ENCODE measurements around the gene CCDC6.

CCDC6 gene

GRCh38 chr10:59847326-59847725, 59.0 kb downstream of the CCDC6 start:
- Histone ChIP-seq H3K9me3 (ENCODE audit: low read length) (no peaks in the 10 kb centered on the region), H4K20me1 (ENCODE audit: insufficient read depth, low read length) (no peaks in the 10 kb centered on the region), H3K9ac (ENCODE audit: low read length) (no peak overlapping the region), H2AFZ (ENCODE audit: low read length) (no peak overlapping the region), H3K9me2 (ENCODE audit: low read depth, low read length) (no peaks in the 10 kb centered on the region), H3K27me3 (ENCODE audit: insufficient read depth, low read length) (no peaks in the 10 kb centered on the region), H3K4me1 (ENCODE audit: insufficient read depth, low read length, severe bottlenecking) (no peaks in the 10 kb centered on the region), H3K27ac (ENCODE audit: low read depth, low read length, poor library complexity, severe bottlenecking) (no peak overlapping the region), H3K36me3 (ENCODE audit: insufficient read depth, low read length) (peaks cover 72% of the 10 kb centered on the region; the same call in 1 of the 2 replicates), H3K79me2 (ENCODE audit: insufficient read depth, low read length) (no peaks in the 10 kb centered on the region), H3F3A (ENCODE audit: insufficient read depth, low read length) (0 out of 2 replicates have a peak, but pooled peaks cover 2% of the 10 kb centered on the region), H3K4me2 (ENCODE audit: low read length) (no peak overlapping the region), H3K4me3 (ENCODE audit: low read depth, low read length, poor library complexity, severe bottlenecking) (no peak overlapping the region)
- TF ChIP-seq CTCF (IDR thresholded peaks at IDR 0.05; ENCODE audit: low read length): no peak
- TF ChIP-seq EZH2 (IDR thresholded peaks at IDR 0.05; ENCODE audit: borderline replicate concordance, low read length): no peak

GRCh38 chr10:59844436-59844835, 61.9 kb downstream of the CCDC6 start:
- Histone ChIP-seq H2AFZ (ENCODE audit: low read length) (no peak overlapping the region), H3K4me2 (ENCODE audit: low read length) (no peak overlapping the region)
- TF ChIP-seq CTCF (IDR thresholded peaks at IDR 0.05; ENCODE audit: low read length): no peak
- TF ChIP-seq EZH2 (IDR thresholded peaks at IDR 0.05; ENCODE audit: borderline replicate concordance, low read length): no peak

GRCh38 chr10:59843748-59844147, 62.6 kb downstream of the CCDC6 start:
- Histone ChIP-seq H3F3A (ENCODE audit: insufficient read depth, low read length) (0 out of 2 replicates have a peak, but pooled peaks cover 2% of the 10 kb centered on the region), H3K4me3 (ENCODE audit: low read depth, low read length, poor library complexity, severe bottlenecking) (no peak overlapping the region), H3K4me1 (ENCODE audit: insufficient read depth, low read length, severe bottlenecking) (no peaks in the 10 kb centered on the region), H2AFZ (ENCODE audit: low read length) (no peak overlapping the region), H3K27me3 (ENCODE audit: insufficient read depth, low read length) (no peaks in the 10 kb centered on the region), H3K27ac (ENCODE audit: low read depth, low read length, poor library complexity, severe bottlenecking) (no peak overlapping the region), H3K36me3 (ENCODE audit: insufficient read depth, low read length) (peaks cover 44% of the 10 kb centered on the region; the same call in 1 of the 2 replicates), H3K9ac (ENCODE audit: low read length) (no peak overlapping the region), H3K79me2 (ENCODE audit: insufficient read depth, low read length) (no peaks in the 10 kb centered on the region), H3K9me3 (ENCODE audit: low read length) (no peaks in the 10 kb centered on the region), H3K4me2 (ENCODE audit: low read length) (no peak overlapping the region), H3K9me2 (ENCODE audit: low read depth, low read length) (no peaks in the 10 kb centered on the region), H4K20me1 (ENCODE audit: insufficient read depth, low read length) (no peaks in the 10 kb centered on the region)
- TF ChIP-seq CTCF (IDR thresholded peaks at IDR 0.05; ENCODE audit: low read length) (no peak), EZH2 (IDR thresholded peaks at IDR 0.05; ENCODE audit: borderline replicate concordance, low read length) (no peak)

More at GRCh38 chr10:59844436-59844835, 61.9 kb downstream of the CCDC6 start:
- Histone ChIP-seq H3K79me2 (ENCODE audit: insufficient read depth, low read length) (no peaks in the 10 kb centered on the region), H3K9me2 (ENCODE audit: low read depth, low read length) (no peaks in the 10 kb centered on the region), H4K20me1 (ENCODE audit: insufficient read depth, low read length) (no peaks in the 10 kb centered on the region), H3K27me3 (ENCODE audit: insufficient read depth, low read length) (no peaks in the 10 kb centered on the region), H3F3A (ENCODE audit: insufficient read depth, low read length) (no peaks in the 10 kb centered on the region), H3K36me3 (ENCODE audit: insufficient read depth, low read length) (peaks cover 51% of the 10 kb centered on the region; the same call in 1 of the 2 replicates), H3K9me3 (ENCODE audit: low read length) (no peaks in the 10 kb centered on the region), H3K4me1 (ENCODE audit: insufficient read depth, low read length, severe bottlenecking) (no peaks in the 10 kb centered on the region), H3K27ac (ENCODE audit: low read depth, low read length, poor library complexity, severe bottlenecking) (no peak overlapping the region), H3K9ac (ENCODE audit: low read length) (no peak overlapping the region), H3K4me3 (ENCODE audit: low read depth, low read length, poor library complexity, severe bottlenecking) (no peak overlapping the region)

Data from OCI-LY1 (cell line).